ENCODE measurements around the gene PCDH19.

Gene PCDH19

GRCh38 chrX:100296183-100296753, 113.8 kb downstream of the PCDH19 start:
- no peak for DNase-seq

GRCh38 chrX:100294965-100295364, 115.1 kb downstream of the PCDH19 start:
- no peak for DNase-seq

GRCh38 chrX:100289066-100289558, 121.0 kb downstream of the PCDH19 start:
- no peak for DNase-seq

- DNase-seq: no peak
Observed at GRCh38 chrX:100277231-100277630, 132.8 kb downstream of the PCDH19 start.

- no peak for DNase-seq
Observed at GRCh38 chrX:100274916-100275315, 135.2 kb downstream of the PCDH19 start.

GRCh38 chrX:100265179-100265578, 144.9 kb downstream of the PCDH19 start:
- DNase-seq: no peak

GRCh38 chrX:100264200-100264599, 145.9 kb downstream of the PCDH19 start:
- DNase-seq: no peak

- DNase-seq: no peak
Observed at GRCh38 chrX:100263650-100264049, 146.4 kb downstream of the PCDH19 start.

- no peak for DNase-seq
Observed at GRCh38 chrX:100248885-100249493, 161.1 kb downstream of the PCDH19 start.

GRCh38 chrX:100247826-100248225, 162.2 kb downstream of the PCDH19 start:
- no peak for DNase-seq

- DNase-seq: no peak
Observed at GRCh38 chrX:100244681-100245080, 165.4 kb downstream of the PCDH19 start.
